Neuronal stem cell (in vitro differentiated cells): Measurements from ENCODE around the gene MYO3B.

Source experiments
- DNase-seq: peaks from one replicate; pipeline ENCODE4 v3.0.0-alpha.2; 2013; ENCODE audit warnings: low spot score
- H2AFZ ChIP-seq: one replicate; pipeline ENCODE4 v1.6.1; 2013; ENCODE audit warnings: mild to moderate bottlenecking, low read length, inconsistent platforms
- H2AK5ac ChIP-seq: 2 replicates; pipeline ENCODE4 v1.6.1; 2013; ENCODE audit warnings: low read depth, mild to moderate bottlenecking, inconsistent platforms, low read length, moderate library complexity, mixed read lengths
- H2BK120ac ChIP-seq: 2 replicates; pipeline ENCODE4 v1.6.1; 2013; ENCODE audit warnings: low read depth, mild to moderate bottlenecking, inconsistent platforms, low read length, moderate library complexity, mixed read lengths
- H2BK12ac ChIP-seq: one replicate; pipeline ENCODE4 v1.6.1; 2013; ENCODE audit warnings: low read length, inconsistent platforms
- H2BK15ac ChIP-seq: 2 replicates; pipeline ENCODE4 v1.6.1; 2013; ENCODE audit warnings: mild to moderate bottlenecking, low read length, inconsistent platforms, mixed read lengths
- H2BK5ac ChIP-seq: one replicate; pipeline ENCODE4 v1.6.1; 2013; ENCODE audit warnings: inconsistent platforms, mild to moderate bottlenecking, low read length, moderate library complexity
- H3K14ac ChIP-seq: one replicate; pipeline ENCODE4 v1.6.1; 2013; ENCODE audit warnings: low read length, inconsistent platforms
- H3K18ac ChIP-seq: 2 replicates; pipeline ENCODE4 v1.6.1; 2013; ENCODE audit warnings: low read length, inconsistent platforms
- H3K23ac ChIP-seq: 2 replicates; pipeline ENCODE4 v1.6.1; 2013; ENCODE audit warnings: low read depth, mild to moderate bottlenecking, mixed read lengths, low read length, inconsistent platforms; ENCODE audit not compliant: poor library complexity
- H3K27ac ChIP-seq: replicated peaks from 3 replicates; pipeline ENCODE4 v1.5.1; 2013; ENCODE audit warnings: low read length, inconsistent platforms
- H3K27me3 ChIP-seq, 3 experiments: 2 replicates each; pipeline ENCODE4 v1.6.1; 2013; ENCODE audit warnings: low read length in 3 of 3, mild to moderate bottlenecking in 2 of 3, inconsistent platforms in 1 of 3, low read depth in 1 of 3, mixed read lengths in 1 of 3, moderate library complexity in 1 of 3; ENCODE audit not compliant: control insufficient read depth in 3 of 3, insufficient read depth in 3 of 3
- H3K36me3 ChIP-seq, 2 donors: replicated peaks in 1 of 2; 2 replicates each; pipeline ENCODE4 v1.6.1; 2013; ENCODE audit warnings: low read length in 2 of 2; ENCODE audit not compliant: control insufficient read depth in 2 of 2, insufficient read depth in 2 of 2
- H3K4ac ChIP-seq: 2 replicates; pipeline ENCODE4 v1.6.1; 2013; ENCODE audit warnings: inconsistent platforms, mild to moderate bottlenecking, low read length, moderate library complexity
- H3K4me1 ChIP-seq, 2 donors: 1 replicate in 1 of 2; 2 replicates in 1 of 2; pipeline ENCODE4 v1.6.1; 2013; ENCODE audit warnings: low read length in 2 of 2, low read depth in 1 of 2; ENCODE audit not compliant: control insufficient read depth in 2 of 2, insufficient read depth in 1 of 2
- H3K4me2 ChIP-seq: one replicate; pipeline ENCODE4 v1.6.1; 2013; ENCODE audit warnings: mild to moderate bottlenecking, low read length, inconsistent platforms; ENCODE audit not compliant: insufficient read depth, poor library complexity, severe bottlenecking
- H3K4me3 ChIP-seq, 2 donors: 2 replicates each; pipeline ENCODE4 v1.5.1; 2013; ENCODE audit warnings: low read length in 2 of 2, mild to moderate bottlenecking in 2 of 2, inconsistent platforms in 1 of 2, moderate library complexity in 1 of 2
- H3K79me1 ChIP-seq: one replicate; pipeline ENCODE4 v1.6.1; 2013; ENCODE audit warnings: low read depth, mild to moderate bottlenecking, inconsistent platforms, low read length, moderate library complexity
- H3K9ac ChIP-seq: one replicate; pipeline ENCODE4 v1.6.1; 2013; ENCODE audit warnings: mild to moderate bottlenecking, low read depth, low read length, inconsistent platforms; ENCODE audit not compliant: poor library complexity
- H3K9me3 ChIP-seq, 2 donors: replicated peaks in 1 of 2; 2 replicates each; pipeline versions ENCODE3 to v1.6.1; 2013; ENCODE audit warnings: low read length in 2 of 2, mild to moderate bottlenecking in 2 of 2, inconsistent platforms in 1 of 2, low read depth in 1 of 2, mixed read lengths in 1 of 2, moderate library complexity in 1 of 2; ENCODE audit not compliant: control insufficient read depth in 2 of 2, insufficient read depth in 1 of 2
- H4K8ac ChIP-seq: one replicate; pipeline ENCODE4 v1.6.1; 2013; ENCODE audit warnings: low read depth, mild to moderate bottlenecking, inconsistent platforms, low read length, moderate library complexity
- H4K91ac ChIP-seq: one replicate; pipeline ENCODE4 v1.6.1; 2013; ENCODE audit warnings: low read length, low read depth, mild to moderate bottlenecking, inconsistent platforms; ENCODE audit not compliant: poor library complexity
- WGBS, 2 donors: extraction: QIAGEN DNeasy Blood & Tissue Kit; methylation state at CpG; one replicate each; pipeline ENCODE4 v1.1.7; 2013; ENCODE audit warnings: missing lambda C conversion rate in 2 of 2, mixed read lengths in 1 of 2; ENCODE audit not compliant: insufficient read length in 2 of 2, insufficient replicate concordance in 1 of 2; ENCODE audit errors: extremely low coverage in 2 of 2; 5-methylcytosine and 5-hydroxymethylcytosine counted together

MYO3B gene

GRCh38 chr2:170643346-170643745 is 465.4 kb downstream of the MYO3B start:
- H2AK5ac ChIP-seq: no peak overlapping the region
- WGBS, 2 donors: no CpG with 5 or more reads among the region's 2 CpGs

GRCh38 chr2:170647741-170648436 is 469.9 kb downstream of the MYO3B start:
- Histone ChIP-seq H2BK120ac (no peak overlapping the region), H2AFZ (no peak overlapping the region)
- WGBS, 2 donors: no CpG with 5 or more reads among the region's 8 CpGs

More at GRCh38 chr2:170643346-170643745, 465.4 kb downstream of the MYO3B start:
- Histone ChIP-seq H3K27ac (no peak overlapping the region), H3K4me2 (no peak overlapping the region), H2BK5ac (no peak overlapping the region), H3K4ac (no peak overlapping the region), H2BK12ac (no peak overlapping the region), H2BK15ac (no peak overlapping the region), H2AFZ (no peak overlapping the region), H3K18ac (no peak overlapping the region), H3K23ac (peak overlapping the region; percentile 62), H3K27me3 (no peaks in the 10 kb centered on the region), H3K14ac (no peak overlapping the region), H3K4me3 (no peak overlapping the region), H3K4me1 (no peaks in the 10 kb centered on the region), H3K9ac (no peak overlapping the region), H4K91ac (no peak overlapping the region), H2BK120ac (no peak overlapping the region), H3K9me3 (no peaks in the 10 kb centered on the region), H4K8ac (no peak overlapping the region), H3K79me1 (no peaks in the 10 kb centered on the region), H3K36me3 (no peaks in the 10 kb centered on the region)
- DNase-seq: no peak

GRCh38 chr2:170651624-170652325 is 473.8 kb downstream of the MYO3B start:
- Histone ChIP-seq H3K9me3 (no peaks in the 10 kb centered on the region), H2AFZ (no peak overlapping the region), H2BK15ac (no peak overlapping the region), H3K23ac (no peak overlapping the region), H3K36me3 (no peaks in the 10 kb centered on the region), H3K27ac (no peak overlapping the region), H3K9ac (no peak overlapping the region), H3K4ac (no peak overlapping the region), H3K14ac (no peak overlapping the region), H3K4me3 (no peak overlapping the region), H2BK5ac (no peak overlapping the region), H2AK5ac (no peak overlapping the region), H4K91ac (no peak overlapping the region), H3K18ac (no peak overlapping the region), H4K8ac (no peak overlapping the region), H3K27me3 (no peaks in the 10 kb centered on the region), H3K4me1 (no peaks in the 10 kb centered on the region), H2BK120ac (no peak overlapping the region), H3K79me1 (no peaks in the 10 kb centered on the region), H3K4me2 (no peak overlapping the region), H2BK12ac (no peak overlapping the region)
- WGBS, 2 donors: no CpG with 5 or more reads among the region's 9 CpGs
- DNase-seq: no peak

More at GRCh38 chr2:170647741-170648436, 469.9 kb downstream of the MYO3B start:
- no peaks in the 10 kb centered on the region for H3K4me1 ChIP-seq
- H2AK5ac ChIP-seq: no peak overlapping the region
- no peaks in the 10 kb centered on the region for H3K36me3 ChIP-seq
- H4K91ac ChIP-seq: no peak overlapping the region
- no peak overlapping the region for H3K27ac ChIP-seq
- no peak for DNase-seq
- H3K9me3 ChIP-seq: no peaks in the 10 kb centered on the region
- H3K9ac ChIP-seq: no peak overlapping the region
- no peak overlapping the region for H2BK15ac ChIP-seq
- H2BK12ac ChIP-seq: no peak overlapping the region
- H3K4me3 ChIP-seq: no peak overlapping the region
- H3K18ac ChIP-seq: no peak overlapping the region
- H3K27me3 ChIP-seq: no peaks in the 10 kb centered on the region
- no peaks in the 10 kb centered on the region for H3K79me1 ChIP-seq
- H3K23ac ChIP-seq: no peak overlapping the region
- H2BK5ac ChIP-seq: no peak overlapping the region
- H4K8ac ChIP-seq: no peak overlapping the region
- no peak overlapping the region for H3K4ac ChIP-seq
- H3K14ac ChIP-seq: no peak overlapping the region
- H3K4me2 ChIP-seq: no peak overlapping the region

GRCh38 chr2:170652637-170653417 is 474.9 kb downstream of the MYO3B start:
- H3K4me1 ChIP-seq: no peaks in the 10 kb centered on the region
- no peaks in the 10 kb centered on the region for H3K36me3 ChIP-seq
- H3K27ac ChIP-seq: no peak overlapping the region
- H2AFZ ChIP-seq: no peak overlapping the region
- no peaks in the 10 kb centered on the region for H3K9me3 ChIP-seq
- no peak overlapping the region for H3K9ac ChIP-seq
- H3K18ac ChIP-seq: no peak overlapping the region
- DNase-seq: no peak
- no peak overlapping the region for H2BK120ac ChIP-seq
- H2BK12ac ChIP-seq: no peak overlapping the region
- no CpG with 5 or more reads among the region's 5 CpGs for WGBS, 2 donors
- no peak overlapping the region for H3K4me2 ChIP-seq
- H3K23ac ChIP-seq: no peak overlapping the region
- H2BK15ac ChIP-seq: no peak overlapping the region
- H3K14ac ChIP-seq: no peak overlapping the region
- no peak overlapping the region for H4K8ac ChIP-seq
- no peak overlapping the region for H3K4ac ChIP-seq
- no peaks in the 10 kb centered on the region for H3K79me1 ChIP-seq
- H3K27me3 ChIP-seq: no peaks in the 10 kb centered on the region
- no peak overlapping the region for H4K91ac ChIP-seq
- no peak overlapping the region for H2AK5ac ChIP-seq
- no peak overlapping the region for H2BK5ac ChIP-seq
- no peak overlapping the region for H3K4me3 ChIP-seq
